Hematopoietic multipotent progenitor cell treated with erythropoietin and hydrocortisone succinate and interleukin-3 and kit ligand, for 8 days (in vitro differentiated cells): Measurements from ENCODE around the gene YRDC.
A peak's percentile ranks its signal among the peaks of the same experiment; 100 is the strongest.

Experiments
- DNase-seq: peaks from one replicate; pipeline ENCODE4 v3.0.0-alpha.2; 2015

Gene YRDC

DNA sequence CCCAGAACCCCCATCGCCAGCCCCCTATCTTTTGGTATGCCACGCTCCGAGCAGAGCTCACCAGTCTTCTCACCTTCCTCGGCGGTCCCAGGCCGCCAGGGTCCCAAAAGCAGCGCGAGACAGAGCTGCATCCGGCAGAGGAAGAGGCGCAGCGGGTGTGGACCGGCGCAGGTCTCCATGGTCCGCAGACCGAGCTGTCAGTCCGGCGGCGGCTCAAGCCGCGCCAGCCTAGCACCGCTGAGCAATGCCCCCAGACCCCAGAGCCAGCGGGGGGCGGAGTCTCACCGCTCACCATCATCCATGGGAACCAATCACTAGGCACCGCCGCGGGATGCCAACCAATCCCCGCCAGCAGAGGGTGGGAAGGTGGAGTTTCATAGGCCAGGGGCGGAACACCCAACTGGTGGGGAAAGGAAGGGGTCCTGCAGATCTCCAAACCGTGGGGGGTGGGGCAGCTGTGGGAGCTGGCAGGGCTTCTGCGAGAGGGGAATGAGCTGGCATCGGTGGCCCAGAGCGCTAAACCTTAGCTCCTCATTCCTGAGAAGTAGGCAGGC is 43.0 kb downstream of the YRDC start, which contains the start of gene EPHA10:
Gene EPHA10, minus strand, starts transcription at position 233 of the 554 bp plus-strand sequence. Its CDS starts 54 bp downstream, at position 179.
- no peak for DNase-seq

DNA sequence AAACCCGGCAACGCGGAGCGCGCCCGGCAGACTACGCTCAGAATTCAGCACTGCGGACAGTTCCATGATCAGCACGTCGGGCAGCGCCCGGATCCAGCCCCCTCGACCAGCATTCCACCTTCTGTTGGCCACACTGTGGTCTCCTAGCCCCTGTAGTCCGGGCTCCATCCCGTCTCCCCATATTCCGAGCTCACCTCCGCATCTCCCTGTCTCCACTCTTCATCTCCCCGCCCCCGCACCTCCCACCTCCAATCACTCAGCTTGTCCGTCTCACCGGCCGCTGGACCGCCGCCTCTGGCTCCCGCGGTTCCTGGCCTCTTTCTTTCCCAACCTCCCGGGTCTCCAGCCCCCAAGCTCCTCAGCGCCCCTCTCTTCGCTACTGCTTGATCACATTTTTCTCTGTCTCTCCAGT is 43.6 kb downstream of the YRDC start:
- DNase-seq, result peak; percentile 51

DNA sequence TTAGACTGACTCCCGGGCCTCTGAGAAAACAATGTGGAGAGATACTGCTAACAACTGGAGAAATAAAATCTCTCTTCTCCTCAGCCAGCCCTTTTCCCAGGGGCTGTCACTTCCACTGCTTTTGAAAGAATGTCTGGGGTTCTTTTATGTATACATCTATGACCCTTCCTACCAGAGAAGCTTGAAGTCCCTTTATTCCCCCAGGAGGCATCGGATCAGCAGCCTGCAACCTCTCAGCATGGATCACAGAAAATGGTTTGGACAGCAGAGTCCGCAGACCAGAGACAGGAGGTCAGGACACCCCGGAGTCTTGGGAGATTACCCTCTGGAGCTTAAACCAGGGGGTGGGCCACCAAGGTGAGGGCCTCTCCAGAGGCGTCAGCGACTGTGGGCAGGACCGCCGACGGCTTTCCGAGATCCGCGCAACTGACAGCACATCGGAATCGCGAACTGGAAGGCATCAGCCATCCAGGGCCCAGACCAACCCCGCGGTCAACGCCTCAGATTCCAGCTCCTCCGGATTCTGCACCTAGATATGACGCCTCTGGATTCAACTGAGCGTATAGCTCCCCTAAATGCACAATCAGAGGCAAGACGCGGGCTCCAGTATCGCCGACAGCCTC is 44.1 kb downstream of the YRDC start:
- no peak for DNase-seq

DNA sequence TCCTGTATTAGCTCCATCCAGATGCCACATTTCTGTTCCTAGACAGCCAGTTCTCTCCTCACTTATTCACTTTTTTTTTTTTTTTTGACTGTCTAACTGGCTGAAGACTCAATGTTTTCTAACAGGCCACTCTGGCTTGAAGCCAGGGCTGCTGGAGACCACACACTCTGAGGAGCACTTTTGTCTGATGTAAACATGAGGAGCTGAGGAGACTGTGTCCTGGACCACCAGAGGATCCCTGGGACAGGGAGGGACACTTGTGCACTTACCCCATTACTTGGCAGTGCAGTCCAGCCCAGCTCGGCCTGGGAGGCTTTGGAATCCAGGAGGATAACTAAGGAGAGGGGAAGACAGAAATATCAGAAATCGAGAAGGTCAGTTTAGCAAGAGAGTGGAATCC is 45.5 kb downstream of the YRDC start:
- no peak for DNase-seq

DNA sequence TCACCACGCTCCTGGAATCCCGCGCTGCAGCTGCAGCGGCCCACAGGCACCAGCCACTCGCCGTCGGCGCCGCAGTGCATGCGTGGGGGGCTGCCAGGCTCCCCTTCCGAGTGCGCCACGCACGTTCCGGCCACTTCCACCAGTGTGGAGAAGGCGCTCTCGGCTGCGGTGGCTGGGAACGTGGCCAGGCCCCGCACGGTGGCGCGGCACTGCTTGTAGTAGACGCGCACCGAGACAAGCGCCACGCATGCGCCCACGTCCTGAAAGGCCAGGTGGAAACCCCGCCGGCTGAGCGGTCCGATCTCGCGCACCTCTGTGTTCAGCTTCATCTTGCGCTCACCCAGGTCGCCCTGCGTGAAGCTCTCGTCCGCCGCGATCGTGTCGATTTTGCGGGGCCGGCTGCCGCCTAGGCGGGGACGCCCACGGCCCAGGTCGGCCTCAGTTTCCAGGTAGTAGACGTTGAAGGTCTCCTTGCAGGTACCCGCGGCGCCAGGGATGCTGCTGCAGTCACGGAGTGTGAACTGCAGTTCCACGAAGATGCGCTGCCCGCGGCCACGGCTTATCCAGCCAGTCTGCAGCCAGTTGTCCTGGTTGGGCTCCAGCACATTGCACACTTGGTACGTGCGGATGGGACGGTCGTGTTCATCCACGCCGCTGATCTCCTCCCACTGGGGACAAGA is 46.5 kb downstream of the YRDC start:
- DNase-seq, result no peak

DNA sequence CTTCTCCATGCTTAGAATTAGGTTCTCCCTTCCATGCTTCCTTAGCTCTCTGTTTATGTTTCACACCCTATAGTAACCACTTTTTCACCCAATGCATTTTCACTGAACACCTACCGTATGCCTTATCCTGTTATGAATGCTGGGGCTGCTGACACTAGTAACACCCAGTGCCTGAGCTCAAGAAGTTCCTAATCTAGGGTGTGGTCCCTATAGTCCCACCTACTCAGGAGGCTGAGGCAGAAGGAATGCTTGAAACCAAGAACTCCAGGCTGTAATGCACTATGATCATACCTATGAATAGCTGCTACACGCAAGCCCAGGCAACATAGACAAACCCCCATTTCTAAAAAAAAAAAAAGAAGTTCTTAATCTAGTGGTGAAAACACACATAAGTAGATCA is 48.6 kb downstream of the YRDC start:
- DNase-seq, result no peak

DNA sequence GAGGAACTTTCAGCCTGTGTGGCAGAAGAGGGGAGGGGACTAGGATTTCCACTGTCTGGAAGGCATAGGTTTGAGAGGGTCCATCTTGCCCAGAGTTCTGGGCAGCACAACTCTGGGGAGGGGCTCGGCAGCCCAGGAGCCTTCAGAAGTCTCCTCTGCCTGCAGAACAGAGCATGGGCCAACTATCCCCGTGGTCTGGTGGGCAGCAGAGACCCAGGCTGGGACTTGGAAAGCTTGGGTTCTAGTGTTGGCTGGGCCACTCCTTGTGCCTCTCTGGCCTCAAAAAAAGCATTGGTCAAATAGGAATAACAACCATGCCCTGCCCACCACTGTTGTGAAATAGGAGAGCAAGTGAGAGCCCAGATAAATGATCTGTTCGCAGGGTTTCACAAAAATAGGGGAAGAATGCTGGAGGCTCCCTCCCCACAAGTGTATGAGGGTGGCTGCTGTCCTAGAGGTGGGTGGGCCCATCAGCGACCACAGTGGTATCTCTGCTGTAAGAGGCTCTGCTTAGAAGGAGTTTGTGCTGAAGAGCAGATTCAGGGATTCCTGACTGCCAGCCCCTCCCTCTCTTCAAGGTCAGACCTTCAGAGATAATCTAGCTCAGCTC is 52.0 kb downstream of the YRDC start:
- no peak for DNase-seq

DNA sequence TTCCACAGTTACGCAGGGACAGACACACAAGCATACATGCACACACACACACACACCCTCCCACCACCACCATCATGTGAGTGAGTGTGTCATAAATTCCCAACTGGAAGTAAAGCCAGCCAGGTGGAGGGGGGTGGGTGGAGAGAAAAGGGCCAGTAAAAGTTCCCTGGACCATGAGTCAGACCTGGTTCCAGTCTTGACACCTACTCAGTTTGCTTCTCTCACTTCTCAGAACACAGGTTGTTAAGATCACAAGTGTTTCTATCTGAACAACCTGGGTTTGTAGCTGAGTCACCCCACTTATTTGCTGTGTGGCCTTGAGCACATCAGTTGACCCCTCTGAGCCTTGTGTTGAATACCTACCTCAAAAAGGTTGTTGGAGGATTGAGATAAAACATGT is 52.7 kb downstream of the YRDC start:
- no peak for DNase-seq

DNA sequence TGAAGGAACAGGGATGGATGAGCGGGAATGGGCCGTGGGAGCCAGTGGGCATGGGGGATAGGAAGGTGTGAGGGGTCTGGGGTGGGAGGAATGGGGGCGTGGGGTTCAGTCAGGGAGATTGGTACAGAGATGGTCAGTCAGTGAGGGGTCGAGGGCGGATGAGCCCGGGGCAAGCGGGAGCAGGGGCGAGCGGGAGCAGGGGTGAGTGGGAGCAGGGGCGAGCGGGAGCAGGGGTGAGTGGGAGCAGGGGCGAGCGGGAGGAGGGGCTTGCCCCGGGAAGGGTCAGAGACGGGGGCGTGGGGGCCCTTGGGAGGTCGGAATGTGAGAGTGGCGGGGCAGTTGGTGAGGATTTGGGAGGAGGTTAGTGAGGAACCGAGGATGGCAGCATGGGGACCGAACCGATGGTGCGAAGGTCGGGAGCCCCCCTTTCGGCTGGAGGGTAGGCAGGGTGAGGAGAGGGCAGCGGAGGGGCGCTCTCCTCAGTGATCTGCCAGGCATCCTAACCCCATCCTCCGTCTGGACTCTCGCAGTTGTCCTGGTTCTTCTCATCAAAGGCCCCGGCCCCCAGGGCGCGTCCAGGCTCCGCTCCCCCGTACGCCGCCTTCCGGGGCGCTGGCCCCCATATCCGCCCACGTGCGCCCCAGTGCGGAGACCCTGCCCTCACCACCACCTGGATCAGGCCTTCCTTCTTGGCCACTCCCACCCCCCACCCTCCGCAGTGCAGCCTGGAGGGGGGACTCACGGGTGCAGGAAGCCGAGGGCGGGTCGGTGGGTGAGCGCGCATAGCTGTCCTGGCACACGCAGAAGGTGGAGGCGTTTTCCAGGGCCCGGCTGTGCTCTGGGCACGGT is 54.3 kb downstream of the YRDC start:
- no peak for DNase-seq
